Sigmoid colon (tissue), 4 donors: ENCODE measurements around the gene CD34.

Source experiments
- CTCF ChIP-seq, 4 experiments: fragments of 450-650 bp in 3 of 4; fragments of 200-600 bp in 1 of 4; IDR thresholded peaks; one replicate each; pipeline ENCODE4 v1.5.1; 2016 to 2019; ENCODE audit warnings: antibody characterized with exemption in 4 of 4, mild to moderate bottlenecking in 3 of 4, moderate library complexity in 2 of 4
- POLR2AphosphoS5 ChIP-seq, 4 donors: sonication (generic); formaldehyde crosslinking; IDR thresholded peaks; one replicate each; pipeline ENCODE4 v1.6.1; 2017; ENCODE audit warnings: antibody characterized with exemption in 4 of 4

DNA sequence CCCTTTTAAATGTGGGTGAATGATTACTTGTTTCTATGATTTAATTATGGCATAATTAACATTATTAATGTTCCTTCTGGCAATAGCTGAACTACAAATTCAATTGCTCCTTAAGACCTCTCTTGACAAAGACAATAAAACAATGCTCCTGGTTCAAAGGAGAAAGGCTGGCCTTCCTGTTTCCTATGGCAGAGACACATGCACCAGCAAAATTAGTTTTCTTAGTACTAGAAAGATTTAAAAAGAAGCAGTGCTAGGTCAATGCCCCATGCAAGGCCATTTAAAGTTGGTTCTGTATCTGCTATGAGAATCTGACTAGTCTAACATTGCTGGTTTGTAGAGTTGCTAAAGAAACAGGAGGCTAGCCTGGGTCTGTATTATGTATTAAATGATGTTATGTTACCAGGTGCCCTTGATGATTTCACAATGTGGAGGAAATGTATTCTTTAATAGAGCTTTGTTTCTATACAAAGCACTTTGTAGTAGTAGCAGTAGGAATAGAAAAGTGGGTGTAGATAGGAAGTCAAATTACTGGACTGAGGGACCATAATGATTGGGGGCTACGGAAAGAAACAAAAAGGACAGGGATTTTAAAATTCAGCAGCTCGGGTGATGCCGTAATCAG lies 38.8 kb upstream of the CD34 start:
- TF ChIP-seq CTCF (IDR thresholded peaks at IDR 0.05) = no peak
- no peak for TF ChIP-seq POLR2AphosphoS5 (IDR thresholded peaks at IDR 0.05)
